ENCODE measurements around the gene CNMD. TPM values are rescaled to one million over a fixed set of nuclear protein-coding genes. Genes with fewer than 3 reads are reported as not detected.

The CNMD gene
- polyA plus RNA-seq, 1 donor (not counting 4 experiments of a cell fraction or from before 2014, with no cell fraction given), result not detected

DNA sequence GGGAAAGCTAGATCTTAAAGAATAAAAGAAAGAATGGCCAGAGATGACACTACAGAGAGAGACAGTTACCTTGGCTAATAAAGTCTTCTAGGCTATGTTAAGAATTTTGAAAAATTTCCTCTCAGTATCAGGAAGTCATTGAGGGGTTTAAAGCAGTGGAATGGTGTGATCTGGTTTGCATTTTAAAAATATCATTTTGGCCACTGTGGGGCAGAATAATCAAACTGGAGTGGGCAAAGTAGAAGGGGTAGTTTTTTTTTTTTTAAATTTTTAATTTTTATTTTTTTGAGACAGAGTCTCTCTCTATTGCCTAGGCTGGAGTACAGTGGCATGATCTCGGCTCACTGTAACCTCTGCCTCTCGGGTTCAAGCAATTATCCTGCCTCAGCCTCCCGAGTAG is 4.4 kb upstream of the CNMD start:
- no peaks in the 10 kb centered on the region for H3K36me3 ChIP-seq (ENCODE audit: control insufficient read depth in 2 of 2, extremely low read depth in 1 of 2, insufficient read depth in 2 of 2, low read length in 2 of 2)
- no peaks in the 10 kb centered on the region for H3K4me1 ChIP-seq (ENCODE audit: control insufficient read depth, extremely low read depth, insufficient read depth, low read length)
- no peak overlapping the region for H3K9ac ChIP-seq (ENCODE audit: control insufficient read depth, extremely low read depth, insufficient read depth, low read length)
- no peaks in the 10 kb centered on the region for H3K9me3 ChIP-seq (ENCODE audit: control insufficient read depth, low read depth, low read length)
- dilution Hi-C loops (cut with MboI; ENCODE audit: extremely low pct_ligation_motif_present, low sequenced_read_pairs), result no loop called here
- H3K27ac ChIP-seq (ENCODE audit: control insufficient read depth, insufficient read depth, low read length), result no peak overlapping the region
- H4K20me1 ChIP-seq (ENCODE audit: control insufficient read depth, extremely low read depth, insufficient read depth, low read length), result no peaks in the 10 kb centered on the region
- no peak overlapping the region for H3K4me2 ChIP-seq (ENCODE audit: control insufficient read depth, extremely low read depth, insufficient read depth, low read depth, low read length)
- H2AFZ ChIP-seq (ENCODE audit: control insufficient read depth, low read length), result no peak overlapping the region
- no peak for TF ChIP-seq EZH2 (IDR thresholded peaks at IDR 0.05; ENCODE audit: low read length)
- TF ChIP-seq, protein P1, sequence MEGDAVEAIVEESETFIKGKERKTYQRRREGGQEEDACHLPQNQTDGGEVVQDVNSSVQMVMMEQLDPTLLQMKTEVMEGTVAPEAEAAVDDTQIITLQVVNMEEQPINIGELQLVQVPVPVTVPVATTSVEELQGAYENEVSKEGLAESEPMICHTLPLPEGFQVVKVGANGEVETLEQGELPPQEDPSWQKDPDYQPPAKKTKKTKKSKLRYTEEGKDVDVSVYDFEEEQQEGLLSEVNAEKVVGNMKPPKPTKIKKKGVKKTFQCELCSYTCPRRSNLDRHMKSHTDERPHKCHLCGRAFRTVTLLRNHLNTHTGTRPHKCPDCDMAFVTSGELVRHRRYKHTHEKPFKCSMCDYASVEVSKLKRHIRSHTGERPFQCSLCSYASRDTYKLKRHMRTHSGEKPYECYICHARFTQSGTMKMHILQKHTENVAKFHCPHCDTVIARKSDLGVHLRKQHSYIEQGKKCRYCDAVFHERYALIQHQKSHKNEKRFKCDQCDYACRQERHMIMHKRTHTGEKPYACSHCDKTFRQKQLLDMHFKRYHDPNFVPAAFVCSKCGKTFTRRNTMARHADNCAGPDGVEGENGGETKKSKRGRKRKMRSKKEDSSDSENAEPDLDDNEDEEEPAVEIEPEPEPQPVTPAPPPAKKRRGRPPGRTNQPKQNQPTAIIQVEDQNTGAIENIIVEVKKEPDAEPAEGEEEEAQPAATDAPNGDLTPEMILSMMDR (optimal IDR thresholded peaks at IDR 0.05 in 1 of 3, IDR thresholded peaks at IDR 0.05 in 1 of 3, conservative IDR thresholded peaks at IDR 0.05 in 1 of 3; ENCODE audit: extremely low read depth in 1 of 3, insufficient read depth in 2 of 3, low read length in 3 of 3), result no peak
- no peaks in the 10 kb centered on the region for H3K9me1 ChIP-seq (ENCODE audit: control insufficient read depth, extremely low read depth, insufficient read depth, low read length)
- DNase-seq (ENCODE audit: low read depth, low spot score), result no peak
- H3K79me2 ChIP-seq (ENCODE audit: control insufficient read depth, insufficient read depth, low read length), result no peaks in the 10 kb centered on the region
- no peak overlapping the region for H3K4me3 ChIP-seq (ENCODE audit: control insufficient read depth in 2 of 3, extremely low read depth in 1 of 3, insufficient read depth in 2 of 3, low read depth in 1 of 3, low read length in 3 of 3)
- peaks cover 21% of the 10 kb centered on the region for H3K27me3 ChIP-seq (ENCODE audit: control insufficient read depth, extremely low read depth, insufficient read depth, low read length)
- FAIRE-seq, result no peak

DNA sequence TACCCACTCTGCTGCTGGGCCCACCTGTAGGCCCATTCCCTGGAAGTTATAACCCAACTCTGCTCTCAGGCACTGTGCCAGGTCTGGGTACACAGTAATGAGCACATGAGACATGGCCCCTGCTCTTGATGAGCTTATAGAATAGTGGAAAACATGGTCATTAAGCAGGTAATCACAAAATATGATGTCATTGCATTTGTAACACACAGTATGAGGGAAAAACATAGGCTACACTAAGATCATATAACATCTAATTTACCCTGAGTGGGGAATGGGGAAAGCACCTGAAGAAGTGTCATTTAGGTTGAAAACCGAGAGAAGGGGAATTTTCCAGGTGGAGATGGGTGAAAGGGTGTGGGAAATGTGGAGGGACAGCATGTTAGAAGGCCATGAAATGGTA is 3.9 kb upstream of the CNMD start:
- H3K9me1 ChIP-seq (ENCODE audit: control insufficient read depth, extremely low read depth, insufficient read depth, low read length), result no peaks in the 10 kb centered on the region
- H3K4me3 ChIP-seq (ENCODE audit: control insufficient read depth in 2 of 3, extremely low read depth in 1 of 3, insufficient read depth in 2 of 3, low read depth in 1 of 3, low read length in 3 of 3), result no peak overlapping the region
- dilution Hi-C loops (cut with MboI; ENCODE audit: extremely low pct_ligation_motif_present, low sequenced_read_pairs), result no loop called here
- H3K9me3 ChIP-seq (ENCODE audit: control insufficient read depth, low read depth, low read length), result no peaks in the 10 kb centered on the region
- no peaks in the 10 kb centered on the region for H3K4me1 ChIP-seq (ENCODE audit: control insufficient read depth, extremely low read depth, insufficient read depth, low read length)
- no peak for TF ChIP-seq EZH2 (IDR thresholded peaks at IDR 0.05; ENCODE audit: low read length)
- TF ChIP-seq, protein P1 (optimal IDR thresholded peaks at IDR 0.05 in 1 of 3, IDR thresholded peaks at IDR 0.05 in 1 of 3, conservative IDR thresholded peaks at IDR 0.05 in 1 of 3; ENCODE audit: extremely low read depth in 1 of 3, insufficient read depth in 2 of 3, low read length in 3 of 3), result no peak
- H3K9ac ChIP-seq (ENCODE audit: control insufficient read depth, extremely low read depth, insufficient read depth, low read length), result no peak overlapping the region
- H2AFZ ChIP-seq (ENCODE audit: control insufficient read depth, low read length), result no peak overlapping the region
- no peak overlapping the region for H3K27ac ChIP-seq (ENCODE audit: control insufficient read depth, insufficient read depth, low read length)
- DNase-seq (ENCODE audit: low read depth, low spot score), result no peak
- no peak for FAIRE-seq
- H3K4me2 ChIP-seq (ENCODE audit: control insufficient read depth, extremely low read depth, insufficient read depth, low read depth, low read length), result no peak overlapping the region
- peaks cover 25% of the 10 kb centered on the region for H3K27me3 ChIP-seq (ENCODE audit: control insufficient read depth, extremely low read depth, insufficient read depth, low read length)
- no peaks in the 10 kb centered on the region for H4K20me1 ChIP-seq (ENCODE audit: control insufficient read depth, extremely low read depth, insufficient read depth, low read length)
- H3K36me3 ChIP-seq (ENCODE audit: control insufficient read depth in 2 of 2, extremely low read depth in 1 of 2, insufficient read depth in 2 of 2, low read length in 2 of 2), result no peaks in the 10 kb centered on the region
- no peaks in the 10 kb centered on the region for H3K79me2 ChIP-seq (ENCODE audit: control insufficient read depth, insufficient read depth, low read length)
